Endothelial cell of umbilical vein (primary cell): ENCODE measurements around the gene KCNJ4. TPM values are rescaled to one million over a fixed set of nuclear protein-coding genes. Genes with fewer than 3 reads are reported as not detected.

ENCODE experiments used
- BruUV-seq: library from RNA; stranded (reverse); fragments of 400-500 nt; replicated peaks from 2 replicates; lab custom pipeline; 2021; lab: Mats Ljungman, UMichigan
- CTCF ChIA-PET: fragments of 300-600, 350-600 bp; sonication (Branson Sonifier 250); formaldehyde crosslinking; loops from one replicate; lab custom pipeline; 2021; ENCODE audit warnings: antibody characterized with exemption, inconsistent platforms; lab: Charles Lee
- POLR2A ChIA-PET: fragments of 300-600, 350-600 bp; sonication (Branson Sonifier 250); formaldehyde crosslinking; loops from one replicate; lab custom pipeline; 2021; ENCODE audit warnings: antibody characterized with exemption, inconsistent platforms; lab: Charles Lee
- DNase-seq: peaks from one replicate; pipeline ENCODE4 v3.0.0-alpha.2; 2011; ENCODE audit warnings: low read depth, low spot score
- FAIRE-seq: peaks from 2 replicates; lab custom pipeline; 2011; peaks lifted over from hg19 to GRCh38; lab: Jason Lieb, UNC
- H2AFZ ChIP-seq: 2 replicates; pipeline ENCODE4 v1.6.0; 2012; ENCODE audit warnings: low read depth, low read length, control low read depth, inconsistent platforms
- H3K27ac ChIP-seq: 2 replicates; pipeline ENCODE4 v1.5.1; 2011; ENCODE audit warnings: low read depth, mild to moderate bottlenecking, control low read depth, low read length, moderate library complexity; ENCODE audit not compliant: insufficient read depth
- H3K27me3 ChIP-seq, 2 experiments: 2 replicates each; pipeline versions ENCODE4 v1.6.0 to v1.6.1; 2011; ENCODE audit warnings: low read length in 2 of 2, mixed read lengths in 1 of 2; ENCODE audit not compliant: control insufficient read depth in 2 of 2, insufficient read depth in 2 of 2
- H3K36me3 ChIP-seq, 2 experiments: 2 replicates in 1 of 2; 3 replicates in 1 of 2; pipeline ENCODE4 v1.5.1; 2011; ENCODE audit warnings: low read length in 2 of 2, mild to moderate bottlenecking in 1 of 2, moderate library complexity in 1 of 2; ENCODE audit not compliant: control insufficient read depth in 2 of 2, insufficient read depth in 2 of 2; ENCODE audit errors: extremely low read depth in 1 of 2
- H3K4me1 ChIP-seq: 3 replicates; pipeline ENCODE4 v1.5.1; 2011; ENCODE audit warnings: mild to moderate bottlenecking, low read length; ENCODE audit not compliant: control insufficient read depth, insufficient read depth; ENCODE audit errors: extremely low read depth
- H3K4me2 ChIP-seq: 2 replicates; pipeline ENCODE4 v1.6.1; 2011; ENCODE audit warnings: low read length, control low read depth, mixed read lengths; ENCODE audit not compliant: insufficient read depth
- H3K4me3 ChIP-seq, 3 experiments: fragments of 200-600 bp in 1 of 3; sonication (generic), shearing (Covaris generic) in 1 of 3; replicated peaks in 1 of 3; 2 replicates each; pipeline ENCODE4 v1.5.1; 2011 to 2016; ENCODE audit warnings: control low read depth in 3 of 3, low read length in 3 of 3, mild to moderate bottlenecking in 2 of 3, inconsistent platforms in 1 of 3, low read depth in 1 of 3, moderate library complexity in 1 of 3; ENCODE audit not compliant: insufficient read depth in 1 of 3
- H3K79me2 ChIP-seq: 2 replicates; pipeline ENCODE4 v1.6.0; 2012; ENCODE audit warnings: low read length, inconsistent platforms; ENCODE audit not compliant: control insufficient read depth, insufficient read depth
- H3K9ac ChIP-seq: replicated peaks from 2 replicates; pipeline ENCODE3; 2011; ENCODE audit warnings: low read length, control low read depth; ENCODE audit not compliant: insufficient read depth; ENCODE audit errors: extremely low read depth
- H3K9me1 ChIP-seq: replicated peaks from 3 replicates; pipeline ENCODE4 v1.6.0; 2011; ENCODE audit warnings: mild to moderate bottlenecking, low read length; ENCODE audit not compliant: control insufficient read depth, insufficient read depth; ENCODE audit errors: extremely low read depth
- H3K9me3 ChIP-seq: replicated peaks from 2 replicates; pipeline ENCODE4 v1.5.1; 2012; ENCODE audit warnings: low read length, inconsistent platforms; ENCODE audit not compliant: control insufficient read depth, insufficient read depth
- H4K20me1 ChIP-seq: replicated peaks from 2 replicates; pipeline ENCODE3; 2011; ENCODE audit warnings: mild to moderate bottlenecking, low read length; ENCODE audit not compliant: control insufficient read depth, insufficient read depth; ENCODE audit errors: extremely low read depth
- CTCF ChIP-seq, 2 donors: IDR thresholded peaks; 1 replicate in 1 of 2; 2 replicates in 1 of 2; pipeline ENCODE4 v1.5.1; 2011; ENCODE audit warnings: low read length in 2 of 2, mild to moderate bottlenecking in 2 of 2, moderate library complexity in 2 of 2, control low read depth in 1 of 2, inconsistent platforms in 1 of 2, low read depth in 1 of 2; ENCODE audit not compliant: insufficient read depth in 1 of 2; ENCODE audit errors: extremely low read depth in 1 of 2
- EZH2 ChIP-seq: IDR thresholded peaks from 2 replicates; pipeline ENCODE4 v1.6.1; 2012; ENCODE audit warnings: borderline replicate concordance, low read depth, mild to moderate bottlenecking, moderate library complexity, low read length, inconsistent platforms; ENCODE audit not compliant: severe bottlenecking
- FOS ChIP-seq: IDR thresholded peaks from 2 replicates; pipeline ENCODE4 v1.6.1; 2011; ENCODE audit warnings: mild to moderate bottlenecking, low read length, moderate library complexity, borderline replicate concordance; ENCODE audit not compliant: insufficient read depth
- GATA2 ChIP-seq: IDR thresholded peaks from 2 replicates; pipeline ENCODE4 v1.7.0; 2011; ENCODE audit warnings: low read depth, mild to moderate bottlenecking, moderate library complexity, mixed read lengths, low read length; ENCODE audit not compliant: insufficient read length, insufficient read depth
- JUN ChIP-seq: IDR thresholded peaks from 2 replicates; pipeline ENCODE4 v1.6.1; 2011; ENCODE audit warnings: borderline replicate concordance, low read depth; ENCODE audit not compliant: insufficient read length, insufficient read depth
- MAX ChIP-seq: IDR thresholded peaks from 2 replicates; pipeline ENCODE4 v1.6.1; 2011; ENCODE audit not compliant: insufficient read depth, insufficient read length
- MYC ChIP-seq: IDR thresholded peaks from one replicate; pipeline ENCODE4 v1.6.1; 2011; ENCODE audit warnings: mild to moderate bottlenecking, low read depth, low read length
- POLR2A ChIP-seq: IDR thresholded peaks from 2 replicates; pipeline ENCODE4 v1.6.1; 2012; ENCODE audit warnings: low read depth, mild to moderate bottlenecking, control low read depth, low read length
- POLR2AphosphoS5 ChIP-seq: IDR thresholded peaks from 2 replicates; pipeline ENCODE4 v1.6.1; 2012; ENCODE audit warnings: low read depth, mild to moderate bottlenecking, control low read depth, low read length, moderate library complexity; ENCODE audit not compliant: insufficient read depth
- dilution Hi-C: fragments of 300-500 bp; cut with MboI; formaldehyde crosslinking; loops from one replicate; pipeline ENCODE4 v1.15.0; 2019; ENCODE audit warnings: low sequenced_read_pairs; ENCODE audit not compliant: extremely low pct_ligation_motif_present
- intact Hi-C: fragments of 100-400 bp; cut with micrococcal nuclease; formaldehyde crosslinking; loops from one replicate; pipeline ENCODE4 v1.10.0; 2022
- polyA plus RNA-seq, 4 experiments: library from polyadenylated mRNA; depleted of rRNA in 3 of 4; stranded (reverse) in 3 of 4; unstranded in 1 of 4; fragments of >200 nt; gene quantifications; 2 replicates each; pipeline versions ENCODE4 v1.2.1 to v1.2.3, GENCODE V29; 2011 to 2012; ENCODE audit warnings: missing spikeins in 1 of 4
- total RNA-seq: library from RNA; stranded (reverse); gene quantifications from 2 replicates; pipeline ENCODE4 v1.2.3, GENCODE V29; 2021

KCNJ4 gene
- total and polyA plus RNA-seq, 2 donors (not counting 3 experiments of a cell fraction or from before 2014, with no cell fraction given) = not detected

GRCh38 chr22:38424525-38425080 is 30.4 kb downstream of the KCNJ4 start:
- Histone ChIP-seq H3K4me3 (no peak overlapping the region), H3K4me2 (no peak overlapping the region), H3K36me3 (no peaks in the 10 kb centered on the region), H3K27ac (no peak overlapping the region), H2AFZ (no peak overlapping the region), H3K9me1 (no peaks in the 10 kb centered on the region), H3K27me3 (no peaks in the 10 kb centered on the region), H3K4me1 (no peaks in the 10 kb centered on the region), H4K20me1 (no peaks in the 10 kb centered on the region), H3K9me3 (no peaks in the 10 kb centered on the region), H3K79me2 (no peaks in the 10 kb centered on the region), H3K9ac (no peak overlapping the region)
- ChIA-PET POLR2A (interaction anchor here (0.6 kb wide), 1 partner anchor 11 kb away, joined by 5 read pairs; no protein-coding TSS in a partner anchor), CTCF (no interaction called here)
- dilution Hi-C loops = no loop called here
- TF ChIP-seq POLR2A (no peak), MYC (no peak), POLR2AphosphoS5 (no peak), JUN (no peak), CTCF (IDR thresholded peaks at IDR 0.05; ENCODE audit: extremely low read depth in 1 of 2, insufficient read depth in 1 of 2, low read depth in 1 of 2, low read length in 2 of 2) (no peak), FOS (no peak), GATA2 (no peak), MAX (no peak), EZH2 (no peak)
- no TSS peak for BruUV-seq
- FAIRE-seq (no peak), DNase-seq (no peak)
- intact Hi-C loops = no loop called here
